A673 (cell line): ENCODE results near the gene CLDN5. TPM values are rescaled to one million over a fixed set of nuclear protein-coding genes. Genes with fewer than 3 reads are reported as not detected.

Experiments used
- BruUV-seq: library from RNA; stranded (reverse); fragments of 400-500 nt; replicated peaks from 2 replicates; lab custom pipeline; 2021; lab: Mats Ljungman, UMichigan
- CTCF ChIA-PET: fragments of 300-600 bp; sonication (Branson Sonifier 250); formaldehyde crosslinking; loops from one replicate; lab custom pipeline; 2022; ENCODE audit warnings: antibody characterized with exemption; lab: Charles Lee
- POLR2A ChIA-PET: fragments of 300-600 bp; sonication (Branson Sonifier 250); formaldehyde crosslinking; loops from one replicate; lab custom pipeline; 2022; ENCODE audit warnings: antibody characterized with exemption; ENCODE audit not compliant: low non-redundant PET; lab: Charles Lee
- DNase-seq: peaks from one replicate; pipeline ENCODE4 v3.0.0-alpha.2; 2015; ENCODE audit warnings: low spot score
- H3K27ac ChIP-seq: fragments of 200-600 bp; sonication (generic); 2 replicates; pipeline ENCODE4 v1.5.1; 2016; ENCODE audit warnings: mixed run types, low read depth, mild to moderate bottlenecking, mixed read lengths, antibody characterized with exemption, low read length; ENCODE audit not compliant: poor library complexity, severe bottlenecking
- H3K27me3 ChIP-seq: fragments of 200-600 bp; sonication (generic); replicated peaks from 2 replicates; pipeline ENCODE4 v1.6.1; 2017; ENCODE audit warnings: mixed run types, low read depth, mild to moderate bottlenecking, mixed read lengths, antibody characterized with exemption, low read length; ENCODE audit not compliant: insufficient read depth, poor library complexity
- H3K36me3 ChIP-seq: fragments of 200-600 bp; sonication (generic); 2 replicates; pipeline ENCODE4 v1.6.1; 2016; ENCODE audit warnings: mixed run types, mild to moderate bottlenecking, mixed read lengths, antibody characterized with exemption, low read length; ENCODE audit not compliant: insufficient read depth, poor library complexity, severe bottlenecking
- H3K4me1 ChIP-seq: fragments of 200-600 bp; sonication (generic); 2 replicates; pipeline ENCODE4 v1.6.1; 2017; ENCODE audit warnings: mixed run types, mild to moderate bottlenecking, mixed read lengths, antibody characterized with exemption, low read length; ENCODE audit not compliant: insufficient read depth, poor library complexity, severe bottlenecking
- H3K4me3 ChIP-seq: fragments of 200-600 bp; sonication (generic); 2 replicates; pipeline ENCODE4 v1.5.1; 2016; ENCODE audit warnings: low read depth, mixed run types, mild to moderate bottlenecking, mixed read lengths, low read length; ENCODE audit not compliant: poor library complexity, severe bottlenecking
- H3K9me3 ChIP-seq: fragments of 200-600 bp; sonication (generic); 2 replicates; pipeline ENCODE4 v1.6.1; 2016; ENCODE audit warnings: mixed run types, low read depth, mild to moderate bottlenecking, mixed read lengths, antibody characterized with exemption, low read length; ENCODE audit not compliant: poor library complexity, severe bottlenecking
- EZH2 ChIP-seq: fragments of 200-600 bp; sonication (generic); IDR thresholded peaks from 2 replicates; pipeline ENCODE4 v1.6.1; 2017; ENCODE audit warnings: borderline replicate concordance, low read depth, mild to moderate bottlenecking, mixed read lengths, antibody characterized with exemption, low read length; ENCODE audit not compliant: poor library complexity, severe bottlenecking
- intact Hi-C: fragments of 100-400 bp; cut with micrococcal nuclease; formaldehyde crosslinking; loops from one replicate; pipeline ENCODE4 v1.10.0; 2022; ENCODE audit not compliant: unreplicated experiment
- total RNA-seq: library from RNA; stranded (reverse); gene quantifications from 2 replicates; pipeline ENCODE4 v1.2.3, GENCODE V29; 2021
- TF ChIP-seq, protein P1 (sequence below): fragments of 300-800, 200-600 bp; sonication (generic); conservative IDR thresholded peaks from 2 replicates; pipeline ENCODE4 v1.5.1; 2017; ENCODE audit warnings: low read depth, mild to moderate bottlenecking, antibody characterized with exemption, low read length, moderate library complexity, mixed read lengths

Gene CLDN5
- total RNA-seq, 1 experiment from 2014 or later = 0.21 TPM

DNA sequence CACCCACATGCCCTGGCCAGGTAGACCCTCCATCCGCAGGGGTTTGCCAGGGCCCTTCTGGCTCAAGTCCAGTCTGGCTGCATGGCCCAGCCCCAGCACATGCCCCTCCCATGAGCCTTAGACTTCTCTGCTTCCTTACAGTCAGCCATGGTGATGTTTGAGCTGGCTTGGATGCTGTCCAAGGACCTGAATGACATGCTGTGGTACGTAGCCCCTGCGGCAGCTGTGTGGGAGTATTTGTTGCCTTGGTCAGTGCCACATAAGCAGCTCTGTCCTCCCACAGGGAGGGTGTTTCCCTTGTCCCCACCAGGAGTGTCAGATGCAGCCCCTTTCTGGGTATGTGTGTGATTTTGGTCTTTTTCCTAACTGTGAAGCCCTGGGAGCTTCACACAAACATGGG lies 27.0 kb downstream of the CLDN5 start:
- no peaks in the 10 kb centered on the region for H3K4me1 ChIP-seq
- POLR2A ChIA-PET = no interaction called here
- CTCF ChIA-PET = no interaction called here
- BruUV-seq = no TSS peak
- H3K4me3 ChIP-seq = no peak overlapping the region
- intact Hi-C loops = no loop called here
- no peak for TF ChIP-seq EZH2
- TF ChIP-seq, protein P1, sequence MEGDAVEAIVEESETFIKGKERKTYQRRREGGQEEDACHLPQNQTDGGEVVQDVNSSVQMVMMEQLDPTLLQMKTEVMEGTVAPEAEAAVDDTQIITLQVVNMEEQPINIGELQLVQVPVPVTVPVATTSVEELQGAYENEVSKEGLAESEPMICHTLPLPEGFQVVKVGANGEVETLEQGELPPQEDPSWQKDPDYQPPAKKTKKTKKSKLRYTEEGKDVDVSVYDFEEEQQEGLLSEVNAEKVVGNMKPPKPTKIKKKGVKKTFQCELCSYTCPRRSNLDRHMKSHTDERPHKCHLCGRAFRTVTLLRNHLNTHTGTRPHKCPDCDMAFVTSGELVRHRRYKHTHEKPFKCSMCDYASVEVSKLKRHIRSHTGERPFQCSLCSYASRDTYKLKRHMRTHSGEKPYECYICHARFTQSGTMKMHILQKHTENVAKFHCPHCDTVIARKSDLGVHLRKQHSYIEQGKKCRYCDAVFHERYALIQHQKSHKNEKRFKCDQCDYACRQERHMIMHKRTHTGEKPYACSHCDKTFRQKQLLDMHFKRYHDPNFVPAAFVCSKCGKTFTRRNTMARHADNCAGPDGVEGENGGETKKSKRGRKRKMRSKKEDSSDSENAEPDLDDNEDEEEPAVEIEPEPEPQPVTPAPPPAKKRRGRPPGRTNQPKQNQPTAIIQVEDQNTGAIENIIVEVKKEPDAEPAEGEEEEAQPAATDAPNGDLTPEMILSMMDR = no peak
- no peak for DNase-seq
- no peaks in the 10 kb centered on the region for H3K9me3 ChIP-seq
- H3K36me3 ChIP-seq = peaks cover 55% of the 10 kb centered on the region
- H3K27ac ChIP-seq = no peak overlapping the region
- H3K27me3 ChIP-seq = no peaks in the 10 kb centered on the region

DNA sequence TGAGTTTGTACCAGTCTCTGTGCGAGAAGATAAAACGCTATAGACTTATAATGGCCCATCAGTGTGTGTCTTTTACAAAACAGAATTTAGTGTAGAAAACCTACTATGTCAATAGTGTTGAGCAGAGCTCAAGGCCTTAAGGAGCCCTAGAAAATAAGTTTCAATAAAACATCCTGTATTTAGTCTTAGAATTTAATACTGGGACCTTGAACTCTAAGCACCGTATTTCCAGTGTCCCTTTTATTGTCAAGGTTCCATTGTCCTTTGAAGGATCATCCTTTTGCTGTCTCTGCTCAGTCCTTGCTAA lies 27.9 kb downstream of the CLDN5 start:
- no peaks in the 10 kb centered on the region for H3K9me3 ChIP-seq
- H3K4me1 ChIP-seq = no peaks in the 10 kb centered on the region
- no peak for DNase-seq
- CTCF ChIA-PET = interaction anchor here (0.8 kb wide), 1 partner anchor 134 kb away, joined by 4 read pairs; no protein-coding TSS in a partner anchor
- intact Hi-C loops = no loop called here
- POLR2A ChIA-PET = no interaction called here
- no peak for TF ChIP-seq EZH2
- TF ChIP-seq, protein P1 = no peak
- no TSS peak for BruUV-seq
- peaks cover 58% of the 10 kb centered on the region for H3K36me3 ChIP-seq
- H3K27me3 ChIP-seq = no peaks in the 10 kb centered on the region
- no peak overlapping the region for H3K4me3 ChIP-seq
- no peak overlapping the region for H3K27ac ChIP-seq

DNA sequence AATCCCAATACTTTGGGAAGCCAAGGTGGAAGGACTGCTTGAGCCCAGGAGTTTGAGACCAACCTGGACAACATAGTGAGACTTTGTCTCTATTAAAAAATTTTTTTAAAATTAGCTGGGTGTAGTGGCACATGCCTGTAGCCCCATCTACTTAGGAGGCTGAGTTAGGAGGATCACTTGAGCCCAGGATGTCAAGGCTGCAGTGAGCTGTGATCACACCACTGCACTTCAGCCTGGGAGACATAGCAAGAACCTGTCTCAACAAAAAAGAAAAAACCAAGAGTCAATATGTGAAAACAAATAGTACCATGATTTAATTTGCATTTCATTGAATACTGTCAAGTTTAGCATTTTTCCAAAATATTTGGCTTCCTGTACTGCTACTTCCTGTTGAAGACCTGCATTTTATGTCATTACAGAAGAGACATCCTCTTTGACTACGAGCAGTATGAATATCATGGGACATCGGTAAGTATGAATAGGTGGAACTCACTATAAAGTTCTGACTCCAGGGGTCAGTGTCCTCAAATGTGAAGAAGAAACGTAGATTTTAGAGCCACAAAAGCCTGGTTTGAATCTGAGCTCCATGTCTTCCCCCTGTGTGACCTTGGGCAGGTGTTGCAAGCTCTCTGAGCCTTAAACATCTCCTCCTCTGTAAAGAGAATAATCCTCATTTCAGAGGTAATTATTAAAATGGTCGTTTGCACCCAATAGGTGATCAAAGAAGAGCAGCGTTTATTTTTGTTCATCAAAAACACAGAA lies 28.5 kb downstream of the CLDN5 start:
- no peak overlapping the region for H3K27ac ChIP-seq
- no peaks in the 10 kb centered on the region for H3K9me3 ChIP-seq
- no peak overlapping the region for H3K4me3 ChIP-seq
- no peaks in the 10 kb centered on the region for H3K4me1 ChIP-seq
- peaks cover 63% of the 10 kb centered on the region for H3K36me3 ChIP-seq
- no peak for DNase-seq
- intact Hi-C loops = no loop called here
- BruUV-seq = no TSS peak
- TF ChIP-seq, protein P1 = no peak
- TF ChIP-seq EZH2 = no peak
- CTCF ChIA-PET = interaction anchor here (0.8 kb wide), 1 partner anchor 134 kb away, joined by 4 read pairs; no protein-coding TSS in a partner anchor
- POLR2A ChIA-PET = no interaction called here
- H3K27me3 ChIP-seq = no peaks in the 10 kb centered on the region
